Activated CD8-positive, alpha-beta T cell treated with anti-CD3 and anti-CD28 coated beads for 36 hours (primary cell): Measurements from ENCODE around the gene JMJD7. TPM values are rescaled to one million over a fixed set of nuclear protein-coding genes. Genes with fewer than 3 reads are reported as not detected.

Source experiments
- ATAC-seq: fragments of 200-7000 bp; cut with Tn5 transposase; one replicate; pipeline ENCODE4 v1.10.0; 2021; ENCODE audit warnings: mild to moderate bottlenecking, moderate library complexity
- CTCF ChIA-PET: fragments of 350-600 bp; sonication (Branson Sonifier 250); formaldehyde crosslinking; loops from one replicate; lab custom pipeline; 2021; ENCODE audit warnings: antibody characterized with exemption; lab: Charles Lee
- POLR2A ChIA-PET: fragments of 350-600 bp; sonication (Branson Sonifier 250); formaldehyde crosslinking; loops from one replicate; lab custom pipeline; 2021; ENCODE audit warnings: antibody characterized with exemption; lab: Charles Lee
- DNase-seq: peaks from one replicate; pipeline ENCODE4 v3.0.0-alpha.2; 2020
- H3K27ac Mint-ChIP-seq: one replicate; pipeline ENCODE4 v1.8.0; 2021; ENCODE audit warnings: mild to moderate bottlenecking, mixed read lengths
- H3K27me3 Mint-ChIP-seq: one replicate; pipeline ENCODE4 v1.8.0; 2021; ENCODE audit warnings: mixed read lengths
- H3K36me3 Mint-ChIP-seq: one replicate; pipeline ENCODE4 v1.8.0; 2021; ENCODE audit warnings: low read depth, mixed read lengths
- H3K4me1 Mint-ChIP-seq: one replicate; pipeline ENCODE4 v1.8.0; 2021; ENCODE audit warnings: low read depth, mixed read lengths
- H3K4me3 Mint-ChIP-seq: one replicate; pipeline ENCODE4 v1.8.0; 2021; ENCODE audit warnings: mild to moderate bottlenecking, moderate library complexity, mixed read lengths
- H3K9me3 Mint-ChIP-seq: one replicate; pipeline ENCODE4 v1.8.0; 2021; ENCODE audit warnings: mixed read lengths
- CTCF ChIP-seq: fragments of 200-600 bp; IDR thresholded peaks from one replicate; pipeline ENCODE4 v1.8.0; 2022; ENCODE audit warnings: antibody characterized with exemption, mild to moderate bottlenecking
- intact Hi-C: fragments of 100-400 bp; cut with micrococcal nuclease; formaldehyde crosslinking; loops from one replicate; pipeline ENCODE4 v1.10.0; 2022
- total RNA-seq, 2 experiments: library from RNA; stranded (reverse); gene quantifications; one replicate each; pipeline ENCODE4 v1.2.3, GENCODE V29; 2021

Gene JMJD7
- total RNA-seq, 2 experiments from 2014 or later: 8.2 to 13.2 TPM

DNA sequence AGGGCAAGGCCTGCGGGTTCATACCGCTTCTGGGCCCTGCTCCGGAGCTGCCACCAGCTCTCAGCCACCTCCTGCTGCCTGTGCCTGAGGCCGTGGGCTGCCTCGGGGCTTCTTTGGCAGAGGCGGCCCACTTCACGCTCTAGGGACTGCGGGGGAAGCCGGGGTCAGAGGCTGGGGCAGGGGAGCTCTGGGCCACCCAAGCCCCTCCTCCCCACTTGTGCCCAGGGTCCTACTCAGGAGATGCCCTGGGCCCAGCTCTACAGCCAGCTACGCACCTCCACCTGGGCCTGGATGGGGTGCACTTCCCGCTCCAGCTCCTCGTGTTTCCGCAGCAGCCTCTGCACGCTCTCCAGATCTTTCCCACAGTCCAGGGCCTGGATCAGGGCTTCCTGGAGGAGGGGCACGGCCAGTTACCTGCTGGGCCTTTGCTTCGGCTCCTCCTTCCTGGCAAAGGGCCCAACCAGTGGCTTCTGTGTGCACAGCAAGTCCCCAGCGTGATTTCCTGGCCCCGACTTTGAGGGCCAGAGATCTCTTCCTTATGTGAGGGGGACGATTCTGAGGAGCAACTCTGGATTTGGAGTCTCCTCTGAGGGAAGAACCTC lies 34.7 kb downstream of the JMJD7 start:
- no peak for ATAC-seq
- no peaks in the 10 kb centered on the region for H3K27me3 Mint-ChIP-seq
- H3K9me3 Mint-ChIP-seq: no peaks in the 10 kb centered on the region
- TF ChIP-seq CTCF: no peak
- POLR2A ChIA-PET: interaction anchor here (1.9 kb wide), 1 partner anchor 17 kb away, joined by 5 read pairs; no protein-coding TSS in a partner anchor
- H3K4me3 Mint-ChIP-seq: no peak overlapping the region
- H3K27ac Mint-ChIP-seq: no peak overlapping the region
- peaks cover 5% of the 10 kb centered on the region for H3K4me1 Mint-ChIP-seq
- CTCF ChIA-PET: interaction anchor here (0.9 kb wide), 1 partner anchor 18 kb away, joined by 3 read pairs; no protein-coding TSS in a partner anchor
- H3K36me3 Mint-ChIP-seq: no peaks in the 10 kb centered on the region
- DNase-seq: no peak
- intact Hi-C loops: no loop called here

DNA sequence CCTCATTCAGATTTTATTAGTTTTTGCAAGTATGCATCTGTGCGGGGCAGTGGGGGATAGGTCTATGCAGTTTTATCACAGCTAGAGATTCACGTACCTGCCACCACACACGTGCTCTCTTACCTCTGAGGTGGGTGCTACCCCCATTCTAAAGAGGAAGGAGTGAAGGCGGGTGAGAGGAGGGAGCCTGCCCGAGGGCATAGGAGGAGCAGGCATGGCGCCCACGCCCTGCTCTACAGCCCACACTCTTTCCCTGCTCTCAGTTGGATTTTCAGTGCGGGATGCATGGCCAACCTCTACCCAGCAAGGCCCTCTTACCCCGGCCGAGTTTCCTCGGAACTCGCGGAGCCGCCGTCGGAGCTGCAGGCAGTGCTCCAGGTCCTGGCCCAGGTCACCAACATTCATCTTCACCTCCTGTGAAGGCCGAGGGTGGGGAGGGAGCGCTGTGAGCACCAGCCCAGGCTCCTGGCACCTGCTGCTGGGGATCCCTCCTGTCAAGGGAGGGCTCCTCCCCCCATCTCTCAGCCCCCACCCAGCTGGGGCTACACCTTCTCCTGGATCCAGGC lies 37.7 kb downstream of the JMJD7 start:
- ATAC-seq (no peak), DNase-seq (no peak)
- Mint-ChIP-seq H3K27me3 (no peaks in the 10 kb centered on the region), H3K9me3 (no peaks in the 10 kb centered on the region), H3K4me1 (peaks cover 2% of the 10 kb centered on the region), H3K36me3 (no peaks in the 10 kb centered on the region), H3K4me3 (no peak overlapping the region), H3K27ac (no peak overlapping the region)
- ChIA-PET POLR2A (interaction anchor here (1.3 kb wide), 1 partner anchor 16 kb away, joined by 5 read pairs; no protein-coding TSS in a partner anchor), CTCF (no interaction called here)
- intact Hi-C loops: no loop called here
- TF ChIP-seq CTCF: no peak

GRCh38 chr15:41866263-41866703 lies 38.4 kb downstream of the JMJD7 start:
- CTCF ChIA-PET: no interaction called here
- no peak for TF ChIP-seq CTCF
- DNase-seq: no peak
- H3K27me3 Mint-ChIP-seq: no peaks in the 10 kb centered on the region
- H3K4me3 Mint-ChIP-seq: no peak overlapping the region
- ATAC-seq: no peak
- H3K36me3 Mint-ChIP-seq: no peaks in the 10 kb centered on the region
- H3K9me3 Mint-ChIP-seq: no peaks in the 10 kb centered on the region
- peaks cover 9% of the 10 kb centered on the region for H3K4me1 Mint-ChIP-seq
- no peak overlapping the region for H3K27ac Mint-ChIP-seq
- POLR2A ChIA-PET: interaction anchor here (1.3 kb wide), 1 partner anchor 15 kb away, joined by 5 read pairs; no protein-coding TSS in a partner anchor
- intact Hi-C loops: no loop called here

DNA sequence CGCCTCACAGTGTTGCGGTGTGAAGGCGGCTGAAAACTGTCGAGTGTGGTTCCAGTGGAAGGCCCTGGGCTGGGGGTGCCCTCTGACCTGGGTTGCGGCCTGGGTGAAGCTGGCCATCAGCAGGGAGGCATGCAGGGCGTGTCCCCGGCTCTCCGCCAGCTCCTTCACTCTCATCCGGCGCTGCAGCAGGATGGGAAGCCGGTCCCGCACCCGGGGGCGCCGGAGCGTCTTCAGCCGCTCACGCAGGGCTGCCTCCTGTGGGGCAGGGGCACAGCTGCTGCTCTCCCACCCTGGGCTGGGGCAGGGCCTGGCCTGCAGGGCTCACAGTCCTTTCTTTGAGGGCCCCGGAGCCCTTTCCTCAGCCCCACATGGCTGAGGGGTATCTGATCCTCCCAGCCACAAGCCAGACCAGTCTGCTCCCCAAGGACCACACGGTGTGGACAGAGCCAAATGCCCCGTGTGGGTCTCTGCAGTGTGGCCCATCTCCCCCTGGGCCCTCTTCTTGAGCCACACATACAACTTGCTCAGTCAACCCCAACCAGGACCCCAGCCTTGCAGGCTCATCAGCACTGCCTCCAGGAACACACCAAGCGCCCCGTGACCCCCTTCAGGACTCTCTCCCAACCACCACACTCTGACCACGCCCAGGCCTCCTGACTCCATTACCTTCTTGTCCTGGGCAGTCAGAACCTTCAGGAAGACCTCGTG lies 39.1 kb downstream of the JMJD7 start:
- peaks cover 9% of the 10 kb centered on the region for H3K4me1 Mint-ChIP-seq
- no peak for TF ChIP-seq CTCF
- ChIA-PET POLR2A (interaction anchor here (1.3 kb wide), 1 partner anchor 15 kb away, joined by 5 read pairs; no protein-coding TSS in a partner anchor), CTCF (no interaction called here)
- DNase-seq (no peak), ATAC-seq (no peak)
- no peaks in the 10 kb centered on the region for H3K36me3 Mint-ChIP-seq
- H3K4me3 Mint-ChIP-seq: no peak overlapping the region
- H3K9me3 Mint-ChIP-seq: no peaks in the 10 kb centered on the region
- H3K27ac Mint-ChIP-seq: no peak overlapping the region
- intact Hi-C loops: no loop called here
- H3K27me3 Mint-ChIP-seq: no peaks in the 10 kb centered on the region
